Measurements from ENCODE around the gene WDR83.
"Not testable (repeated sequence)": the region's sequence is repeated elsewhere in the genome, so short reads cannot be mapped to it uniquely, and the experiment has no call there.

Gene WDR83

DNA sequence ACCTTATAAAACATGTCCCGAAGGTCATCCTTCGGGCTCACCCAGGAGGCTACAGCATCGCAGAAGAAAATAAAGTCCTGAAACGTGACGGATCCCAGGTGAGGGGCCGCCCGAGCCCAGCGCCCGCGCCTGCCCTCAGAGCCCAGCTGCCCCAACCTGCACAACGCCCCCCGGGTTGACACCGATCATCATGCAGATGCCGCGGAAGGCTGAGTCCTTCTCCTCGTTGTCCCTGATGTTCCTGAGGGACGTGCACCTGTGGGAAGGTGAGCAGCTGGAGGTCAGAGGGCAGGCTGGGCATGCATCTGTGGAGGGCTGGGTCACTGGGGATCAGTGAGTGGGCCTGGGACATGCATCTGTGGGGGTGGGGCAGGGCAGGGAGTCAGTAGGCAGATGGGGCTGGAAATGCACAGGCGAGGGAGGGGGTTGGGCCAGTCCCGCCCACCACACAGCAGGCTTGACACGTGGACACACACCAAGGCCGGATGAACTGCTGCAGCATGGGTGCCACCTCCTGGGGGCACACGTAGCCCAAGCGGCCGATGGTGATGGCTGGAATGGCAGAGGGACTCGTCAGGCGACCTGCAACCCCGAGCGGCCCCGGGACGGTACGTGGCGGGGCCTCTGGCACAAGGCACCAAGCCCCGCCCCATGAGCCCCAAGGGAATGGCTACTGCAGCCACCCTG lies 35.1 kb downstream of the WDR83 start:
- Mint-ChIP-seq H3K27ac (no peak overlapping the region), H3K27me3 (no peaks in the 10 kb centered on the region), H3K36me3 (ENCODE audit: low read depth) (peaks cover 87% of the 10 kb centered on the region), H3K4me3 (no peak overlapping the region), H3K4me1 (ENCODE audit: low read depth) (peaks cover 10% of the 10 kb centered on the region), H3K9me3 (no peaks in the 10 kb centered on the region)
- intact Hi-C loops (cut with micrococcal nuclease) = no loop called here

- no peaks in the 10 kb centered on the region for H3K9me3 Mint-ChIP-seq
- no peaks in the 10 kb centered on the region for H3K27me3 Mint-ChIP-seq
- H3K36me3 Mint-ChIP-seq (ENCODE audit: low read depth) = peaks cover 98% of the 10 kb centered on the region
- H3K27ac Mint-ChIP-seq = no peak overlapping the region
- H3K4me1 Mint-ChIP-seq (ENCODE audit: low read depth) = peaks cover 9% of the 10 kb centered on the region
- intact Hi-C loops (cut with micrococcal nuclease) = no loop called here
- H3K4me3 Mint-ChIP-seq = no peak overlapping the region
Observed at GRCh38 chr19:12703046-12703445, 36.4 kb downstream of the WDR83 start.

- no peaks in the 10 kb centered on the region for H3K4me1 Mint-ChIP-seq (ENCODE audit: low read depth)
- H3K9me3 Mint-ChIP-seq = no peaks in the 10 kb centered on the region
- no peaks in the 10 kb centered on the region for H3K27me3 Mint-ChIP-seq
- no peak overlapping the region for H3K27ac Mint-ChIP-seq
- intact Hi-C loops (cut with micrococcal nuclease) = no loop called here
- peaks cover 100% of the 10 kb centered on the region for H3K36me3 Mint-ChIP-seq (ENCODE audit: low read depth)
- H3K4me3 Mint-ChIP-seq = no peak overlapping the region
Observed at GRCh38 chr19:12705169-12705568, 38.6 kb downstream of the WDR83 start.

DNA sequence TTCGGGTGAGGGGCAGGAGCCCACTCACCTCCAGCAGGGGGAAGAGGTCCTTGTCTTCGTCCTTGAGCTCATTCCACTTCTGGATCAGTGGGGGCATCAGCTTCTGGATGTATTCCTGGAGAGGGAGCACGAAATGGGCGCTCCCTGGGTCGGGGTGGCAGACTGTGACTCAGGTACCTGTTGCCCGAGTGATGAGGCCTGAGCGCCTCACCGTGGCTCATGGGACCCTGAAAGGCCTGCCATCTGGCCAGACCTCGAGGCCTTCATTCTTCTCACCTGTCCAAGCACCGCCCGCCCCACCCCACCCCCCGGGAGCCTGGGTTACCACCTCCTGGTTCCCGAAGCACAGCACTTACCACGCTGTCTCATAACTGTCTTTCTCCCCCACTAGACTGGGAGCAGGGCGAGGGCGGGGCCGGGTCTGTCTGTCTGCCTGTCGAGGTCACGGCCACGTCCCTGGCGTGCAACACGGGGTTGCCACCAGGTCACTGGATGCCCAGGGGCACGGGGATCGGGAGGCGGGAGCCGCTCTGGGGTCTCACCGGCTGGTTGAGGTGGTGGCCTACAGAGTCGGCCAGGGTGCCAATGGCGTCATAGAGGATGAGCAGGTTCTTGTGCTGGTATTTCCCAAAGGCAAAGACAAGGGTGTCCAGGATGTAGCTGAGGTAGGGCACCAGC lies 39.2 kb downstream of the WDR83 start:
- no peak overlapping the region for H3K4me3 Mint-ChIP-seq
- H3K4me1 Mint-ChIP-seq (ENCODE audit: low read depth) = no peaks in the 10 kb centered on the region
- H3K27ac Mint-ChIP-seq = no peak overlapping the region
- no peaks in the 10 kb centered on the region for H3K27me3 Mint-ChIP-seq
- H3K9me3 Mint-ChIP-seq = no peaks in the 10 kb centered on the region
- intact Hi-C loops (cut with micrococcal nuclease) = no loop called here
- peaks cover 100% of the 10 kb centered on the region for H3K36me3 Mint-ChIP-seq (ENCODE audit: low read depth)

DNA sequence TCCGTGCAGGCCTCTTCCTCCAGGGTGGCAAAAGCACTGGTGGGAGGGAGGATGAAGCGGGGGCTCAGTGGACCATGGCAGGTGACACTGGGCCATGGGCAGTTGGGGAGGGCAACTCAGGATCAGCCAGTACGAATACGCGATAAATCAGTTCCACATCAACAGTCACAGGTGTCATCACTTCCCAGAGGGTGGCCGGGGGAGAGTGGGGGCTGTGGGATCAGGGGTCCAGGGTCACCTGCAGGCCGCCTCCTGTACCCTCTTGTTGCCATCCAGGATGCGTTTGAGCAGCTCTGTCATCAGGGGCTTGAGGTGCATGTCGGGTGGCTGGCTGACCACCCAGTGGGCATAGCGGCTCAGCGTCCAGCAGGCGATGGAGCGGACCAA lies 39.7 kb downstream of the WDR83 start:
- peaks cover 100% of the 10 kb centered on the region for H3K36me3 Mint-ChIP-seq (ENCODE audit: low read depth)
- intact Hi-C loops (cut with micrococcal nuclease) = no loop called here
- no peaks in the 10 kb centered on the region for H3K27me3 Mint-ChIP-seq
- no peak overlapping the region for H3K4me3 Mint-ChIP-seq
- H3K4me1 Mint-ChIP-seq (ENCODE audit: low read depth) = no peaks in the 10 kb centered on the region
- no peak overlapping the region for H3K27ac Mint-ChIP-seq
- no peaks in the 10 kb centered on the region for H3K9me3 Mint-ChIP-seq

- intact Hi-C loops (cut with micrococcal nuclease) = no loop called here
- H3K4me1 Mint-ChIP-seq (ENCODE audit: low read depth) = no peaks in the 10 kb centered on the region
- H3K9me3 Mint-ChIP-seq = no peaks in the 10 kb centered on the region
- peaks cover 98% of the 10 kb centered on the region for H3K36me3 Mint-ChIP-seq (ENCODE audit: low read depth)
- H3K4me3 Mint-ChIP-seq = no peak overlapping the region
- no peak overlapping the region for H3K27ac Mint-ChIP-seq
- H3K27me3 Mint-ChIP-seq = no peaks in the 10 kb centered on the region
Observed at GRCh38 chr19:12708641-12709040, 42.0 kb downstream of the WDR83 start.

DNA sequence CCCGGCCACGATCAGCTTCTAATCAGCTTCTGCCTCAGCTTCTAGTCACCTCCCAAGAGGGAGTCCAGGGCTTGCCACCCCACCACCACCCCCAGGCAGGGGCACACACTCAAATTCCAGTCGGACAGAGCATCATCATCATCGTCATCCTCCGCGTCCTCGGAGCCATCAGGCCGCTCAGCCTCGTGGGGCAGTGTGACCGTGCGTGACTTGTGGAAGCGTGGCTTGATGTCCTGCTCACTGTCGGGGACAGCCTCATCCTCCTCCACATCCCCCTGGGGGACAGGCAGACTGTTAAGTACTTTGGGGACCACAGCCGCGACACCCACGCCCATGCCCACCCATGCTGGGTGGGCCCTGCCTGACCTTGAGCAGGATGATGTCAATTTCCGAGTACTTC lies 44.6 kb downstream of the WDR83 start:
- no peaks in the 10 kb centered on the region for H3K27me3 Mint-ChIP-seq
- H3K4me1 Mint-ChIP-seq (ENCODE audit: low read depth) = no peaks in the 10 kb centered on the region
- H3K27ac Mint-ChIP-seq = no peak overlapping the region
- intact Hi-C loops (cut with micrococcal nuclease) = no loop called here
- H3K36me3 Mint-ChIP-seq (ENCODE audit: low read depth) = peaks cover 98% of the 10 kb centered on the region
- no peak overlapping the region for H3K4me3 Mint-ChIP-seq
- no peaks in the 10 kb centered on the region for H3K9me3 Mint-ChIP-seq

DNA sequence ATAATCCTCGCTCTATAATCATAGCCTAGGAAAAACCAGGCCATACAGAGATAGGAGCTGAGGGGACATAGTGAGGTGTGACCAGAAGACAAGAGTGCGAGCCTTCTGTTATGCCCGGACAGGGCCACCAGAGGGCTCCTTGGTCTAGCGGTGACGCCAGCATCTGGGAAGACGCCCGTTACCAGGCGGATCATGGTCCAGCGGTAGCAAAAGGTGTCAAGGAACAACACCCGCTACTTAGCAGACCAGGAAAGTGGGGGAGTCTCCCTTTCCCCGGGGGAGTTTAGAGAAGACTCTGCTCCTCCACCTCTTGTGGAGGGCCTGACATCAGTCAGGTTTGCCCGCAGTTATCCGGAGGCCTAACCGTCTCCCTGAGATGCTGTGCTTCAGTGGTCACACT lies 45.5 kb downstream of the WDR83 start:
- H3K27me3 Mint-ChIP-seq; H3K27ac Mint-ChIP-seq; H3K9me3 Mint-ChIP-seq; intact Hi-C loops (cut with micrococcal nuclease); H3K4me3 Mint-ChIP-seq; H3K4me1 Mint-ChIP-seq (ENCODE audit: low read depth): not testable (repeated sequence)
- H3K36me3 Mint-ChIP-seq (ENCODE audit: low read depth) = peaks cover 98% of the 10 kb centered on the region

DNA sequence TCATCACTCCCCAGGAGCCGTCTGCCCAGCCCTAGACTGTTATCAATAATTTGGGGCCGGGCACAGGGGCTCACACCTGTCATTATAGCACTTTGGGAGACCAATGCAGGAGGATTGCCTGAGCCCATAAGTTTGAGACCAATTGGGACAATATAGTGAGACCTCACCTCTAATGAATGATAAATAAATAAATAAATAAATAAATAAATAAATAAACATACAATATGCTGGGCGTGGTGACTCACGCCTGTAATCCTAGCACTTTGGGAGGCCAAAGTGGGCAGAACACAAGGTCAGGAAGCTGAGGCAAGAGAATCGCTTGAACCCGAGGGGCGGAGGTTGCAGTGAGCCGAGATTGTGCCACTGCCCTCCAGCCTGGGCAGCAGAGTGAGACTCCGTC lies 46.7 kb downstream of the WDR83 start:
- H3K4me3 Mint-ChIP-seq; intact Hi-C loops (cut with micrococcal nuclease); H3K27ac Mint-ChIP-seq; H3K9me3 Mint-ChIP-seq; H3K27me3 Mint-ChIP-seq; H3K4me1 Mint-ChIP-seq (ENCODE audit: low read depth): not testable (repeated sequence)
- peaks cover 95% of the 10 kb centered on the region for H3K36me3 Mint-ChIP-seq (ENCODE audit: low read depth)

DNA sequence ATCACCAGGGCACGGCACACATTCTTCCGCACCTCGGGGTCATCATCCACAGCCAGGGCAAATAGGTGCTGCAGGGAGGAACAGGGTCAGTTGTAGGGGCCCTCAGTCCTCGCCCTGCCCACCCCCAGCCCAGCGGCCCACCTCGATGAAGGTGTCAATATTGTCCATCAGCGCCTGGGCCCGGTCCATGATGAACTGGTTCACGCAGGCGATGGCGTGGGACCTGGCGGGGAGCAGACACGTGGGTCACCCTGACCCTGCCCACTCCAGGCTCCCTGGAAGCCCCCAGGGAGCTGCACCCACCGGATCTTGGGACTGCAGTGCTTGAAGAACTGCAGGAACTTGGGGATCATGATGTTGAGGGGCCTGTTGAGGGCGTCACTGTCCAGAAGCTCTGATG lies 48.5 kb downstream of the WDR83 start:
- Mint-ChIP-seq H3K27ac (no peak overlapping the region), H3K36me3 (ENCODE audit: low read depth) (peaks cover 88% of the 10 kb centered on the region), H3K4me3 (no peak overlapping the region), H3K27me3 (no peaks in the 10 kb centered on the region), H3K9me3 (no peaks in the 10 kb centered on the region), H3K4me1 (ENCODE audit: low read depth) (peaks cover 12% of the 10 kb centered on the region)
- intact Hi-C loops (cut with micrococcal nuclease) = no loop called here

DNA sequence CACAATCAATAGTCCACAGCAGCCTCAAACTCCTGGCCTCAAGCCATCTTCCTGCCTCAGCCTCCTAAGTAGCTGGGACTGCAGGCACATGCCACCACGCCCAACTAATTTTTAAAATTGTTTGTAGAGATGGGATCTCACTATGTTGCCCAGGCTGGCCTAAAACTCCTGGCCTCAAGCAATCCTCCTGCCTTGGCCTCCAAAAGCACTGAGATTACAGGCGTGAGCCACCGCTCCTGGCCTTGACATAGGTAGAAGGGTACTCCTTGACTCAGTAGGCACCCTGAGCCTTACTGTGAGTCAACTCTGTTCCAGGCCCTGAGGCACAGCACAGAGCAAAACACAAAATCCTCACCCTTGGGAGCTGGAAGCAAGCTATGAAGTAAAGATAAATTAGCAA lies 49.3 kb downstream of the WDR83 start:
- Mint-ChIP-seq H3K27me3 (no peaks in the 10 kb centered on the region), H3K4me1 (ENCODE audit: low read depth) (peaks cover 18% of the 10 kb centered on the region), H3K36me3 (ENCODE audit: low read depth) (peaks cover 86% of the 10 kb centered on the region), H3K4me3 (no peak overlapping the region), H3K9me3 (no peaks in the 10 kb centered on the region), H3K27ac (no peak overlapping the region)
- intact Hi-C loops (cut with micrococcal nuclease) = no loop called here

DNA sequence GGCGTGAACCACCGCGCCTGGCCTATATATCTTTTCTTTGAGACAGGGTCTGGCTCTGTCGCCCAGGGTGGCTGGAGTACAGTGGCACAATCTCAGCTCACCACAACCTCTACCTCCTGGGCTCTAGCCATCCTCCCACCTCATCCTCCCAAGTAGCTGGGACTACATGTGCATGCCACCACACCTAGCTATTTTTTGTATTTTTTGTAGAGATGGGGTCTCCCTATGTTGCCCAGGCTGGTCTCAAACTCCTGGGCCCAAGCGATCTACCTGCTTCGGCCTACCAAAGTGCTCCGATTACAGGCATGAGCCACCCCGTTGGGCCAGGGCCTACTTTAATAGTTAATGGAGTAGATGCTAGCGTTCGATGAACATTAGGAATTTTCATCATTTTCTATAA lies 53.7 kb downstream of the WDR83 start:
- Mint-ChIP-seq H3K4me3 (no peak overlapping the region), H3K9me3 (no peaks in the 10 kb centered on the region), H3K27me3 (no peaks in the 10 kb centered on the region), H3K27ac (peak overlapping the region; percentile 83), H3K4me1 (ENCODE audit: low read depth) (peaks cover 50% of the 10 kb centered on the region), H3K36me3 (ENCODE audit: low read depth) (peaks cover 54% of the 10 kb centered on the region)
- intact Hi-C loops (cut with micrococcal nuclease) = no loop called here

DNA sequence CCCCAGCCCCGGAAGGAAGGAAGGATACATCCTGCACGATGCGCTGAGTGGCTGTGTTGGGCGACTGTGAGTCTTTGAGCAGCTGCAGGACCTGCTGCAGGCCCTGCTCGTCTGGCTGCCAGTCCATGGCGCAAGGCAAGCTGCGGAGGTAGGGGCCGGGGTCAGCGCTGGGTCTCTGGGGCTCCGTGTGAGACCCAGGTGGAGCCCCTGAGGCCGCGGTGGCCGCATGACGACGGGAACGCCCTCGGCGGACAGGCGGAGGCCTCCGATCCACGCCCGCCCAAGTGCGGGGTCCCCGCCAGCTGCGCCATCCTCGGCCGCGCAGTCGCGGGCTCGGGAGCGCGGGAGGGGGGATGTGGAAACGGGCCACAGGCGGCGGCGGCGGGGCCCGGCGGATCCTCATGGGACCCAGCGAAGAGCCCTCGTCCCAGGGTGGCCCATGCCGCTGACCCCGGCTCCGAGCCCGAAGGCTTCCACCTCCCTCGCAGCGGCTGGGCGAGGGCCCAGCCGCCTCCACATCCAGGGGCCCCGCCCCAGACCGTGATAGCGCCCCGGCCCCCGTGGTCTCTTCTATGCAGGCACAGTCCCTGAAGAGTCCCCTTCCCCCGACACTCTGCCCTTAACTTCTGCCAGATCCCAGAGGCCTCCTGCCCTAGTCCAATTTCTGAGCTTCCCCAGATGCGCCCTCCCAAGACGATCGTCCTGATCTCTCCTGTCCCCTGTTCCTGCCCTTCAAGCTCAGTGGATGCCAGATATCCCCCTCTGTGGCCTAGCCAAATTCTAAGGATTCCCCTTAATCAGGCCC lies 54.4 kb downstream of the WDR83 start:
- Mint-ChIP-seq H3K27me3 (no peaks in the 10 kb centered on the region), H3K9me3 (no peaks in the 10 kb centered on the region), H3K27ac (peak overlapping the region; percentile 83), H3K36me3 (ENCODE audit: low read depth) (peaks cover 47% of the 10 kb centered on the region), H3K4me1 (ENCODE audit: low read depth) (peaks cover 50% of the 10 kb centered on the region), H3K4me3 (peak overlapping the region; percentile 95)
- intact Hi-C loops (cut with micrococcal nuclease) = no loop called here
